C4-2B (cell line): ENCODE results near the gene CDHR3.

ENCODE experiments used
- H3K27ac ChIP-seq: fragments of 450-650 bp; 2 replicates; pipeline ENCODE4 v1.5.1; 2017
- ZFX ChIP-seq: fragments of 450-650 bp; IDR thresholded peaks from 2 replicates; pipeline ENCODE4 v1.6.1; 2017
- TF ChIP-seq, protein P1 (sequence below): fragments of 450-650 bp; conservative IDR thresholded peaks from 2 replicates; pipeline ENCODE4 v1.5.1; 2017; ENCODE audit warnings: mild to moderate bottlenecking

The CDHR3 gene

DNA sequence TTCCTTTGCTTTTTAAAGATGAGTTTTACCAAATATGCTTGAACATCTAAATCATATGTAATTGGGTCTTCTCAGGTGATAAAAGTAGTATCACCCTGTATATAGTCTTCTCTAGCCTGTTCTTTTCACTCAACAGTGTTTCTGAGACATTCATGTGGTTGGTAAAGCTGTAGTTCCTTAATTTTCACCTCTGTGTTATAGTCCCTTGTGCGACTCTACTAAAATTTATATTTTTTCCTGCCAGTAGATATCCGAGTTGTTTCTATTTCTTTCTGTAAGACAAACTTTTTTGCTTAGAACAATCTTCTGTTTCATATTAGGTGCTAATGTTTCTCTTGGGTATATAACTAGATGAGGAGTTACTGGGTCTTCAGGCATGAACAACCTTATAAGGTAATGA lies 113.5 kb downstream of the CDHR3 start:
- TF ChIP-seq, protein P1, sequence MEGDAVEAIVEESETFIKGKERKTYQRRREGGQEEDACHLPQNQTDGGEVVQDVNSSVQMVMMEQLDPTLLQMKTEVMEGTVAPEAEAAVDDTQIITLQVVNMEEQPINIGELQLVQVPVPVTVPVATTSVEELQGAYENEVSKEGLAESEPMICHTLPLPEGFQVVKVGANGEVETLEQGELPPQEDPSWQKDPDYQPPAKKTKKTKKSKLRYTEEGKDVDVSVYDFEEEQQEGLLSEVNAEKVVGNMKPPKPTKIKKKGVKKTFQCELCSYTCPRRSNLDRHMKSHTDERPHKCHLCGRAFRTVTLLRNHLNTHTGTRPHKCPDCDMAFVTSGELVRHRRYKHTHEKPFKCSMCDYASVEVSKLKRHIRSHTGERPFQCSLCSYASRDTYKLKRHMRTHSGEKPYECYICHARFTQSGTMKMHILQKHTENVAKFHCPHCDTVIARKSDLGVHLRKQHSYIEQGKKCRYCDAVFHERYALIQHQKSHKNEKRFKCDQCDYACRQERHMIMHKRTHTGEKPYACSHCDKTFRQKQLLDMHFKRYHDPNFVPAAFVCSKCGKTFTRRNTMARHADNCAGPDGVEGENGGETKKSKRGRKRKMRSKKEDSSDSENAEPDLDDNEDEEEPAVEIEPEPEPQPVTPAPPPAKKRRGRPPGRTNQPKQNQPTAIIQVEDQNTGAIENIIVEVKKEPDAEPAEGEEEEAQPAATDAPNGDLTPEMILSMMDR, result no peak
- no peak for TF ChIP-seq ZFX
- H3K27ac ChIP-seq, result no peak overlapping the region

DNA sequence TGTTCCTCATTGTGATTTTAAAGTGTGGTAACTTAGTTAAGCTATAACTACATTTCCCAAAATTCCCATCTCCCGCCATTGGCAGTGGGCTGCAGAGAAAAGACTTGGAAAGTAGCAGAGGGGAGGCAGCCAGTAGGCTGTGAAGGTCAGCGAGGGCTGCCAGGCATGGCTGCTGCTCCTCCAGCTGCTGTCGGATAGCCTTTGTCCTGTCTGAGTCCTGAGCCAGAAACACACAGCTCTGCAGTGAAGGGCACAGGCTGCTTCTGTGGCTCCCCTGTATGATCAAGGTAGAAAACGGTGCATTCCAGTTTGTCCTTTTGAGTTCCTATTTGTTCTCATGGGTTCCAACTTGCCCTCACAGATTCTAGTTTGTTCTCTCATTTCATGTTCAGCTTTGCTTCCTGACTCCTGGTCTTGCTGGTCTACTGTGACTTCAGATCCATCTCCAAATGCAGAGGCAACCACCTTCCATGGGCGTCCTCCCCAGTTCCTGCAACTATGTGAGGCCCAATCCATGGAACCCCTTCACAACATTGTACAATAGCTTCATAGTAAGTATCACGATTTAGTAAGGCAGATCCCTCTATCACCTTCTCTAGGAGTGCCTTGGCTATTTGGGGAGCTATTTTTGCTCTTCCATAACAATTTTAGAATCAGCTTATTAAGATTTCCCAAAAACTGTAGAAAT lies 117.4 kb downstream of the CDHR3 start:
- TF ChIP-seq, protein P1, result no peak
- no peak for TF ChIP-seq ZFX
- H3K27ac ChIP-seq, result no peak overlapping the region

DNA sequence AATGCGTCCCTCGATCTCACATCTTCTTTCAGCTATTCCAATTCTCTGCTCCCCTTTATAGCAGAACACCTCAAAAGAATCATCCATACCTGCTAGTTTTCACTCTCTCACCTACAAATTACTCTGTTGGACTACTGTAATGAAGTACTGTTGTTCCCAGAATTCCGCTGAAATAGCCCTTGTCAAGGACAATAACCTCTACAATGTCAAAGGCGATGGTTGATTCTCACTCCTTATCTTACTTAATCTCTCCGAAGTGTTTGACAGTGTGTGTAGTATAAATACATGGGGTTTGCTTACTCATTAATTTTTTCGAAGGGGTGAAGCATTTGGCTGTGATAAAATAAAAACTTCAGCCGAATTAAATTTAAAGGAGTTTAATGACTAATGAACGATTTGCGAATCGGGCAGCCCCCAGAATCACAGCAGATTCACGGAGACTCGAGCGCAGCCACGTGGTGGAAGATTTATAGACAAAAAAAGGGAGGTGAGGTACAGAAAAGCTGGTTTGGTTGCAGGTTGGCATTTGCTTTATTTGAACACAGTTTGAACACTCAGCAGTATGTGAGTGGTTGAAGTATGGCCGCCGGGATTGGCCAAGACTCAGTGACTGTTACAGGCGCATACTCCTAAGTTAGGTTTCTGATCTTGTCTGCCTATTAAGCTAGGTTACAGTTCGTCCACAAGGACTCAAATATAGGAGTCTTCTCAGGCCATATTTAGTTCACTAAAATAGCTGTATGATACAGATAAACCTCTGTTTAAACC lies 119.2 kb downstream of the CDHR3 start:
- TF ChIP-seq, protein P1, result no peak
- no peak for TF ChIP-seq ZFX
- no peak overlapping the region for H3K27ac ChIP-seq
